ENCODE results near the gene HGS.

Gene HGS

DNA sequence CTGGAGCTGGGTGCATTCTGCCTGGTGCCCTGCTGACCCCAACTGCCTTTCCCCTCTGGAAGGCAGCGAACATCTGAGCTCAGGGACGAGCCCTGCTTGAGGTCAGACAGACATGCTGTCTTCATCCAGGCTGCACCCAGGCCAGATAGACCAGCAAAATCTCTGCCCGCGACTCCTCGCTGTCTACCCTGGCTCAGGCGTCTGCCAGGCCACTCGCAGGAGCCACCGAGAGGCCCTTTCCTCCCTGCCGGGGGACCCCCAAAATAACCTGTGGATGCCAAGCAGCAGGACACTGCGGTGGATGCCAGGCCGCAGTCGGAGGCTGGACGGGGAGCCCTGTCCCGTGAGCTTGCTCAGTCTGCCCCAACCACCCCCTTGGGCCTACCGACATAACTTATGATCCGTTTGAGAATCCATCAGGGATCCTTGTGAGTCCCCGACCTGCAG is 25.0 kb downstream of the HGS start:
- H3K4me1 ChIP-seq, result peaks cover 5% of the 10 kb centered on the region; the same call in 1 of the 2 replicates
- no peaks in the 10 kb centered on the region for H3K27me3 ChIP-seq
- no peaks in the 10 kb centered on the region for H3K9me3 ChIP-seq
- TF ChIP-seq, protein P1, sequence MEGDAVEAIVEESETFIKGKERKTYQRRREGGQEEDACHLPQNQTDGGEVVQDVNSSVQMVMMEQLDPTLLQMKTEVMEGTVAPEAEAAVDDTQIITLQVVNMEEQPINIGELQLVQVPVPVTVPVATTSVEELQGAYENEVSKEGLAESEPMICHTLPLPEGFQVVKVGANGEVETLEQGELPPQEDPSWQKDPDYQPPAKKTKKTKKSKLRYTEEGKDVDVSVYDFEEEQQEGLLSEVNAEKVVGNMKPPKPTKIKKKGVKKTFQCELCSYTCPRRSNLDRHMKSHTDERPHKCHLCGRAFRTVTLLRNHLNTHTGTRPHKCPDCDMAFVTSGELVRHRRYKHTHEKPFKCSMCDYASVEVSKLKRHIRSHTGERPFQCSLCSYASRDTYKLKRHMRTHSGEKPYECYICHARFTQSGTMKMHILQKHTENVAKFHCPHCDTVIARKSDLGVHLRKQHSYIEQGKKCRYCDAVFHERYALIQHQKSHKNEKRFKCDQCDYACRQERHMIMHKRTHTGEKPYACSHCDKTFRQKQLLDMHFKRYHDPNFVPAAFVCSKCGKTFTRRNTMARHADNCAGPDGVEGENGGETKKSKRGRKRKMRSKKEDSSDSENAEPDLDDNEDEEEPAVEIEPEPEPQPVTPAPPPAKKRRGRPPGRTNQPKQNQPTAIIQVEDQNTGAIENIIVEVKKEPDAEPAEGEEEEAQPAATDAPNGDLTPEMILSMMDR (IDR thresholded peaks at IDR 0.05; ENCODE audit: low read depth, low read length), result no peak
- DNase-seq, result no peak
- no peak overlapping the region for H3K4me3 ChIP-seq (ENCODE audit: low read depth, low read length)
- peaks cover 43% of the 10 kb centered on the region for H3K36me3 ChIP-seq

DNA sequence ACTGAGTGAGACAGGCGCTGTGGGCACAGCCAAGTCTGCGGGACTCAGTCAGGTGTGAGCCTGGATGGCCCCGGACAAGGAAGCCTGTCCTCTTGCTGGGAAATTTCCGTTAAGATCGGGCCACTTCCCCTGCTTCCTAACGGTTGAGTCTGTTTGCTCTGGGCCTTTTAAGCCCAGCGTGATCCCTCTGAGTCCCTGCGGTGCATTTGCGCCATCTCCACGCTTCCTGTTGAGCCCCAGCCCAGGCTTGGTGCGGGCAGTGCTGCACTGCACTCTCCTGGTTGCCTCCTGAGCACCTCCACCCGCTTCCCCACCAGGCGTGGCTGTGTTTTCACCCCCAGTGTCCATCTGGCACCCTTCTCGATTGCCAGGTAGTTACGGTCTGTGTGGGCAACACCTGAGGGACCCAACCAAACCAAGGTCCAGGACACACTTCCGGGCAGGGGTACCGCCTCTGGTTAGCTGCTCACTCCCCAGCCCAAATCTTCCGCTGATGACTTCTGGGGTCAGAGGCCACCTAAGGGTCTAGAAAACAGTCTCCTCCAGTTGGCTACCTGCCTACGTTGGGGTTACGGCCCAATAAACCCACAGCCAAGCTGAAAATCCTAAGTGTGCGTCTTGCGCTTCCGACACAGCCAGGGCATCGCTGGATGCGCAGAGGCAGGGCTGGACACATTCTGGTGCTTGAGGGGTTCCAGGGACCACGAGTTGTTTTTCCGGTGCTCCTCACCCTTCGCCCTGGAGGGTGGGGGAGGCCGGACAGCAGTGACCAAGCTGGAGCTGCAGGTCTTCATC is 26.9 kb downstream of the HGS start:
- no peak for DNase-seq
- TF ChIP-seq, protein P1 (IDR thresholded peaks at IDR 0.05; ENCODE audit: low read depth, low read length), result no peak
- Histone ChIP-seq H3K36me3 (peaks cover 39% of the 10 kb centered on the region), H3K4me1 (peaks cover 5% of the 10 kb centered on the region; the same call in 1 of the 2 replicates), H3K4me3 (ENCODE audit: low read depth, low read length) (peak overlapping the region; percentile 45), H3K27me3 (no peaks in the 10 kb centered on the region), H3K9me3 (no peaks in the 10 kb centered on the region)

DNA sequence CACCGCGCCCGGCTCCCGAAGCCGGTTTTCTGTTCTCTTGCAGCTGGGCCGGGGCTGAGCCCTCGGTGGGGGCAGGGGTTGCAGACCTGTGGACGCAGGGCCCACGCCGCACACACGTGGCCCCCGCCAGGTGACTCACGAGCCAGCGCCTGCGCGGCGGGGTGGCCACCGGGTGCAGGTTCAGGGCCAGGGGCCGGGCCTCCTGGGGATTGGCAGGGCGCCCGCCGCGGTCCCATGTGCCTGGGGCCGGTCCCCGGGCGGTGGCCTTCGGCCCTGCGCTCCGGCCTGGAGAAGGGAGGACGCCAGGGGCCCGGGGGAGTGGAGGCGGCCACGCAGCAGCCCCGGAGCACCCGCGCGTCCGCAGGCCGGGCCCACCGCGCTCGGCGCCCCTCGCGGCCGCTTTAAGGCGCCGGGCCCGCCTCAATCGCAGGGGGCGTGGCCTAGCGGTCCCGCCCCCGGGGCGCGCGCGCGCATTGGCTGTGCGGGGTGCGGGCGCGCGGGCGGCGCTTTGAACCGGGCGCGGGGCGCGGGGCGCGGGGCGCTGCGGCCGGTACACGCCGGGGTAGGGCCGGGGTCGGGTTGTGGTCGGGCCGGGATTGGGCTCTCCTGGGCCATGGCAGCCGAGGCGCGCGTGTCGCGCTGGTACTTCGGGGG is 28.1 kb downstream of the HGS start, which contains the start of gene SLC25A10:
SLC25A10 (plus strand) TSS at position 471 of the 654 bp plus-strand sequence; CDS start at position 614, 143 bp downstream.
- Histone ChIP-seq H3K4me3 (ENCODE audit: low read depth, low read length) (peak within 1 kb of the TSS; percentile 78), H3K27me3 (no peaks in the 10 kb centered on the region), H3K4me1 (peaks cover 5% of the 10 kb centered on the region; the same call in 1 of the 2 replicates), H3K9me3 (no peaks in the 10 kb centered on the region), H3K36me3 (peaks cover 27% of the 10 kb centered on the region)
- peak; percentile 85 for DNase-seq
- TF ChIP-seq, protein P1 (IDR thresholded peaks at IDR 0.05; ENCODE audit: low read depth, low read length), result no peak

DNA sequence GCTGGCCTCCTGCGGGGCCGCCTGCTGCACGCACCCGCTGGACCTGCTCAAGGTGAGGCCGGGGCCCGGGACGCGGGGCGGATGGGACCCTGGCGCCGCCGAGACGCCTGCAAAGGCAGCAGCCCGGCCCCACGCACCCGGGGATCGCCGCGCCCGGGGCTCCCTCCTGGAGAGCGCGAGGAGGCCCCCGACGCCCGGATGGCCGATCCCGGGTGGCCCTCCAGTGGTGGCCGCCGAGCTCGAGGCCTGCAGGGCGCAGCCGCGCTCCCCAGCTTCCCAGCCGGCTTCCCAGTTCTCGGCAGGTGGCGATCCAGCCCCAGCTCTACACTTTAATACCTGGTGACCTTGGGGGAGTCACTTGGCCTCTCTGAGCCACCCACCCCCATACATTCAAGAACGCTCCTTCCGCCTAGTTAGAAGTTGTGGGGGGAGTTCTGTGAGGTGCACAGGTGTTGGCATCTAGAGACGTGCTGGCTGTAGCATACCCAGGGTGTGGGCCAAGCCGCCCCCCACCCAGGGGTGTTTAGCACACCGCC is 28.7 kb downstream of the HGS start:
- H3K9me3 ChIP-seq, result no peaks in the 10 kb centered on the region
- peaks cover 5% of the 10 kb centered on the region; the same call in 1 of the 2 replicates for H3K4me1 ChIP-seq
- peak overlapping the region; percentile 78 for H3K4me3 ChIP-seq (ENCODE audit: low read depth, low read length)
- TF ChIP-seq, protein P1 (IDR thresholded peaks at IDR 0.05; ENCODE audit: low read depth, low read length), result no peak
- DNase-seq, result peak; percentile 62
- H3K27me3 ChIP-seq, result no peaks in the 10 kb centered on the region
- H3K36me3 ChIP-seq, result peaks cover 21% of the 10 kb centered on the region

DNA sequence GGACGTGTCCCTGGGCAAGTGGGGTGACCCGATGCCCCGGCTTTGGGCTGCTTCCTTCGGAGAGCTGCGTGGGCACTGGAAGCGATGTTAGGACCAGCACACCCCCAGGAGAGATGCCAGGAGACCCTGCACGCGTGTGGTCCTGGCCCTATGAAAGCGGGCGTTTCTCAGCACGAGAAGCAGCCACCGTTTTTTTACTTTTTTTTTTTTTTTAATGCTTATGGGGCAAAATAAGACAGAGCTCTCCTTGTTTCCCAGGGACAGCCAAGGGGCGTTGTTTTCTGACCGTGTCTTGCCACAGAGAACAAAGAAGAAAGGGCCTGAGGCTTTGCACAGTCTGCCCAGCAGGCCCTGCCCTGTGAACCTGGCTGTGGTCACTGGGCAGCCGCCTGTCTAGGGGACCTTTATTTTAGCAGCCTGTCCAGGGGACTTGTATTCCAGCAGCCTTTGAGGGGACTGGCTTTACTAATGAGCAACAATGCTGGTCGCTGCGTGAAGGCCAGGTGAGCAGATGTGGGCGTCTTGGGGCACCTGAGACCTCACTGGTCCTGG is 29.3 kb downstream of the HGS start:
- no peak for DNase-seq
- peaks cover 5% of the 10 kb centered on the region; the same call in 1 of the 2 replicates for H3K4me1 ChIP-seq
- H3K27me3 ChIP-seq, result no peaks in the 10 kb centered on the region
- H3K9me3 ChIP-seq, result no peaks in the 10 kb centered on the region
- TF ChIP-seq, protein P1 (IDR thresholded peaks at IDR 0.05; ENCODE audit: low read depth, low read length), result no peak
- H3K4me3 ChIP-seq (ENCODE audit: low read depth, low read length), result peak overlapping the region; percentile 78
- peaks cover 19% of the 10 kb centered on the region for H3K36me3 ChIP-seq
